NCI-H82 (cell line): Measurements from ENCODE around the gene COX20.
"Not testable (repeated sequence)": the region's sequence is repeated elsewhere in the genome, so short reads cannot be mapped to it uniquely, and the experiment has no call there.

Experiments
- DNase-seq: peaks from one replicate; lab custom pipeline; 2025; lab: John Stamatoyannopoulos, UW

Gene COX20

DNA sequence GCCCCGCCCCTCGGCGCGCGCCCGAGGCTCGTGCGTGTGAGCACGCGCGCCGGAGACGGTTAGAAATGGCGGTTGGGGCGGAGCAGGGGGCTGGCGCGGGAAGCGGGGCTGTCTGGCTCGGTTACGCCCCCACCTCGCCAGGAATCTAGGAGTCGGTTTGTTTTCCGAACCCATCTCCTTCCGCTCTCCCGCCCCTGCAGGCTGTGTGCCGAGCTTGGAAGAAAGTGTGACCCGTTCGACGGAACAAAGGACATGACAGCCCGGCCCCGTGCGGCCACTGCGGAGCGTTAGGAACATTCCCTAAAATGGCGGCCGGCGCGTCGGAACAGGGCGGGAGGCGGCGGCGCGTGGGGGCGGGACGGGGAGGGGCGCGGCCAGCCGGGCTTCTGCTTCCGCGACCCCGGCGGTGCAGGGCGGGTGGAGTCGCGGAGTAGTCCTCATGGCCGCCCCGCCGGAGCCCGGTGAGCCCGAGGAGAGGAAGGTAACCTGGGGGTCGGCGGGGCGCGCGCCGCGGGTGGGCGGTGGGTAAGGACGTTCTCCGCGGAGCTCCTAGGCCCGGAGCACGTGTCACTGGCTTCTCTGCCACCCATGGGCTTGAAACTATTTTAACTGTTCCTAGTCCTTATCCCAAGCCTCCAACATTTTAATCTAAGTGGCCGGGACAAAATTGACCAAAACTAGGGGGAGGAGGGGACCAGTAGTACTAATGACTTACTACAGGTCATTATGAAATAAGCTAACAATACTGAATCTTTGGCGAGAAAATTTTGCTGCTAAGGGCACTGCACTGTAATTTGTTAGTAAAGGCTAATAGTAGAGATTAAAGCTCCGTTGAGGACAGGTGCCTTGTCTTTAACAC, at the start of gene COX20:
COX20 (plus strand) TSS at position 383 of the 859 bp plus-strand sequence; CDS start at position 440, 57 bp downstream.
- DNase-seq, result peak; percentile 99

- no peak for DNase-seq
These were observed 46.8 kb upstream of the COX20 start for GRCh38 chr1:244788493-244789275.

- no peak for DNase-seq
These were observed 46.2 kb upstream of the COX20 start for GRCh38 chr1:244789276-244789580.

- DNase-seq, result no peak
These were observed 45.7 kb upstream of the COX20 start for GRCh38 chr1:244789731-244790130.

- DNase-seq, result no peak
These were observed 44.4 kb upstream of the COX20 start for GRCh38 chr1:244791061-244791460.

- DNase-seq, result no peak
These were observed 43.1 kb upstream of the COX20 start for GRCh38 chr1:244792188-244792850.

DNA sequence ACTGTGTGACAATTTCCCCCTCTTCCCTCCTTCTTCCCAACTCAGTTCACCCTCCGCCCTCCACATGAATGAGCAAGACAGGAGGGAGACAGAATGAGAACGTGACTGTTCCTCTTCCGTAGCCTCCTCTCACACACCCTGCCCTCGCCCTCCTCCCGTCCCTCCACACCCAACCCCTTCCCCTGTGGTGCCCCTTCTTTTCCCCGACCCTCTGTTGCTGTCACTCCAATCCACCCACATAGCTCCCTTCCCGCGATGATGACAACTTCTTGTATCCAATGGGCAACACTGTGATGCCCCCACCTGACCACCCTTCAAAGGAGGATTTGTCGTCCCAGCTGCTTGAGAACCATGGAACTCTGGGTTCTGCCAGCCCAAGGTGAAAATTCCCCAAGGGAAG, 41.4 kb upstream of the COX20 start:
- no peak for DNase-seq

DNA sequence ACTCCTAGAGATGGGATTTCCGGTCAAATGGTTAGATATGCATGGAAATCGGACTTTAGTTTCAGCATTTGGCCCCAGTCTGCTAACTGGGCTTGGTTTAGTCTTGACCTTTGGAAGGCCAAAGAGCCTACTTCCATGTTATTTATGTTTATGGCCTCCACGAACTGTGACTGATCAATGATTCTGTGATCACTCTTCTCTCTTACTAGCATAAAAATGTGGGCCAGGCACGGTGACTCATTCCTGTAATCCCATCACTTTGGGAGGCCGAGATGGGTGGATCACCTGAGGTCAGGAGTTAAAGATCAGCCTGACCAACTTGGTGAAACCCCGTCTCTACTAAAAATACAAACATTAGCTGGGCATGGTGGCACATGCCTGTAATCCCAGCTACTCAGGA, 40.9 kb upstream of the COX20 start:
- not testable (repeated sequence) for DNase-seq

DNA sequence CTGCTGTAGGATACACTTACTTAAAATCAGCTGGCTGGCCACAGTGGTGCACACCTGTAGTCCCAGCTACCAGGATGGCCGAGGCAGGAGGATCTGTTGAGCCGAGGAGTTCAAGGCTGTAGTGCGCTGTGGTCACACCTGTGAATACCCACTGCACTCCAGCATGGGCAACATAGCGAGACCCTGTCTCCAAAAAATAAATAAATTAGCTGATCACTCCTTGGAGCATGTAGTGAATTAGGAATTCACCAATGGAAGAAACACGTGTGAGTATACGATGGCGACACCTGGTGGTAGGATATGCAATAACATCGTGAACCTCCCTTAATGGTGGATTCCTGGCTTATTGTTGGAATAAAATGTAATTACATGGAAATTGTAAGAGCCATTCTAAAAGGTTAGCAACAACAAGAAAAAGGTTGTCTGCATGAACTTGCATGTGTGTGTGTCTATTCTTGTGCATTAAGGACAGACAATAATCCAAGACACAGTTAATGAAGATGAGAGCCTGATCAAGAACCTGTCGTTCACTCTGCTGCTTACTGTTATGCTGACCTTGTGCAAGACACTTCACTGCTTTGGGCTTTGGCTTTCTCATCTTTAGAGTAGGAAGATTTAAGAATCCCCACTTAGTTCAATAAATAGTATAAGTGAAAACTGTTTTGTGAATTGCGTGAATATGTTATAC, 38.6 kb upstream of the COX20 start:
- peak; percentile 86 for DNase-seq

GRCh38 chr1:244800821-244801220, 34.6 kb upstream of the COX20 start:
- no peak for DNase-seq

DNA sequence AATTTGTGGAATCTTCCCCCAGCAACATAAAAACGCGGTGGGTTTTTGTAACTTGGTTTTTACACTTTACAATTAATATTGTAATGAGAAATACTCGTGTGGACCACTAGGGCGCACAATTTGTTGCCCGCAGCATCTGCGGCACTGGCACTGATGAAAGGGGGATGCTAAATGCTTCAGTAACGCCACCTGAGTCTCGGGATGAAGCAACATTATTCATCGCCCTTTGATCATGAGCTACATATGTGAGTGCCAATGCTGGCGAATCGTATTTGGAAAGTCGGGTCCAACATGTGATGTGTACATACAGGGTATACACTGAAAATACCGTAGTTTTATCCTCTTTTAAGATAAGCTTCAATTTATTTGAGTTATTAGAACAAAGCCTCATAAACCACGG, 34.2 kb upstream of the COX20 start:
- peak; percentile 61 for DNase-seq

DNA sequence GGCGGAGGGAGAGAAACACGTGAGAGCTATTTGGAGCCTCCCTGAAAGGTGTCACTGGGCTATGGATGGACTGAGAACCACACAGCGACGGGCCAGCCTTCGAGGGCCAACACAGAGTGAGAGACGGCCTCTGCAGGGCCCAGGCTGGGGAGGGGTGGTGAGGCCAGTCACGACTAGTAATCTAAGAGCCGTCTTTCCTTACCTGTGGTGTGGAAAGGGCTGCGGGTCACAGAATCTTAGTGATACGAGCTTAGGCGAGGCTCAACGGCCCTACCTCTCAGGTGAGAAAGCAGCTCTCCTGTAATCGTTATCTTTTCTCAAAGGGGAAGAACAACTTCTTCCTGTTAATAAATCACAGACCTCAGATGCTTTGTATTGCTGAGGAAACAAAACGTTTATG, 33.4 kb upstream of the COX20 start:
- no peak for DNase-seq

DNA sequence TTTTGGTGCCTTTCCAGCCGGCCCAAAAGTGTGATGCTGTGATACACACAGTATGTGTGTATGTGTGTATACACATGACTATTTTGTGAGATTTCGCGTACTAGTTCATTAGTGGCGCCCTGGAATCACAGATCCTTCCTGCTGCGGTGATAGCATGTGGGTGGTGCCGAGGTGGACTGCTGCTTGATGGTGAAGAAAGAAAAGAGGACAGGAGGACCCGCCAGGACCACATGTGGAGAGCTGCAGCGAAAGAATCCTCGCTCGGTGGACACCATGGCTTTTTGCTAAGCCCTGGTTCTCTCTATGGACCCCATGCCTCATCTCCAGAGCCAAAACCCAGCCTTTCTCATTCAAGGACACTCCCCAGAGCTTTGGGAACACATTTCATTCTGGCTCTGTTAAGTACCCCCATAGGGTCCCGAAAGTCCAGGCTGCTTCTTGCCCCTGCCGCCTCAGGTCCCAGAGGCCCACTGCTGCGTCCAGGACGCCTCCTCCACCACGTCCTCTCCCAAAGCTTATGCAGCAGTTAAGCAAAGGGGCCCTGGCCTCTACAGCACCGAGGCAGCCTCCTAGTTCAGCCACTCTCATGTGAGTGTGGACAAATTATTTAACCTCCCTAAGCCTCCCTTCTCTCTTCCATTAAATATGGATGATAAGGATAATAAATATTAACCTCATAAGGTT, 32.8 kb upstream of the COX20 start:
- DNase-seq, result no peak

- no peak for DNase-seq
These were observed 30.6 kb upstream of the COX20 start for GRCh38 chr1:244804841-244805240.

GRCh38 chr1:244807138-244807537, 28.3 kb upstream of the COX20 start:
- no peak for DNase-seq

DNA sequence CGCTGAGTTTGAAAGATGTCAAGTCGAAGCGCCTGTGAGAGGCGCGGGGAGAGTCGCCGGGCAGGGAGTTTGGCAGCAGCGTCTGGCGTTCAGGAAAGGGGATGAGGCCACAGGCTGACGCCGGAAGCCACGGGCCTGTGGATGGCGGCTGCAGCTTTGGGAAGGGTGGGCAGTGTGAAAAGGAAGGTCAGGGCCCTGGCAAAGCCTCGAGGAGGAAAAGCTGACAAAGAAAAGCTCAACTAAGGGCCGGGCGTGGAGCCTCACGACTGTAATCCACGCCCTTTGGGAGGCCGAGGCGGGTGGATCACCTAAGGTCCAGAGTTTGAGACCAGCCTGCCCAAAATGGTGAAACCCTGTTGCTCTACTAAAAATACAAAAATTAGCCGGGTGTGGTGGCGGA, 25.2 kb upstream of the COX20 start:
- DNase-seq, result no peak

GRCh38 chr1:244813327-244813726, 22.1 kb upstream of the COX20 start:
- no peak for DNase-seq

- DNase-seq, result no peak
These were observed 19.8 kb upstream of the COX20 start for GRCh38 chr1:244815600-244816099.

GRCh38 chr1:244817415-244817894, 18.0 kb upstream of the COX20 start:
- DNase-seq, result no peak

DNA sequence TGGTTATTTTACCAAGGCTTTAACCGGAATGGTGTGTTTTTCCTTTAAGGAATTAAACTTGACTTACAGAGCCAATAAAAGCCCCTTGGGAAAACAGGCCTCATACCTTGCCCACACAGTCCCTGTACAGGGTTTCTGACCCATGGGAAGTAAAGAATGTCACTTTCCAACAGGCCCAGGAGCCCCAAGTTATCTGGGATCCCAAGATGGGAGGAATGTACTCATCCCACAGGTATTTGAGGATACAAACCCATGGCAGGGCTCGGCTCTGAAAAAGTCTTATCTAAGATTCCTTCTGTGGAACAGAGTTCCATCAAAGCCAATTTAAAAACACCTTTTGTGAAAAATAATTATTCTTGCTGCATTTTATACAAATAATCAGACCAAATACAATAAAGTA, 15.3 kb upstream of the COX20 start:
- DNase-seq, result no peak

DNA sequence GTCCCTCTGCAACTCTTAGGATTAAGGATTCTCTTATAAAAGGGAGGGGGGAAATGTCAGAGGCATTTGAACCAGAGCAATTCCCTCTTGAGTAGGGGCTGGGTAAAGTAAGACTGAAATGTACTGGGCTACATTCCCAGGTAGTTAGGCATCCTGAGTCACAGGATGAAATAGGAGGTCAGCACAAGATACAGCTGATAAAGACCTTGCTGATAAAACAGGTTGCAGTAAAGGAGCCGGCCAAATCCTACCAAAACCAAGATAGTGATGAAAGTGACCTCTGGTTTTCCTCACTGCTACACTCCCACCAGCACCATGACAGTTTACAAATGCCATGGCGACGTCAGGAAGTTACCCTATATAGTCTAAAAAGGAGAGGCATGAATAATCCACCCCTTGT, 14.3 kb upstream of the COX20 start:
- no peak for DNase-seq
